ENCODE results near the gene HCFC2. TPM values are rescaled to one million over a fixed set of nuclear protein-coding genes. Genes with fewer than 3 reads are reported as not detected.
"Not testable (repeated sequence)": the region's sequence is repeated elsewhere in the genome, so short reads cannot be mapped to it uniquely, and the experiment has no call there.

Gene HCFC2
- total RNA-seq, 1 donor from 2014 or later, result 10.3 TPM

- no peak overlapping the region for H3K4me3 ChIP-seq (ENCODE audit: insufficient read depth, low read depth, low read length)
- no peaks in the 10 kb centered on the region for H3K36me3 Mint-ChIP-seq (ENCODE audit: low read depth, unreplicated experiment)
- H3K4me2 ChIP-seq (ENCODE audit: low read length), result no peak overlapping the region
- no peaks in the 10 kb centered on the region for H3K9me3 ChIP-seq (ENCODE audit: insufficient read depth, low read depth, low read length)
- H3K27ac Mint-ChIP-seq (ENCODE audit: unreplicated experiment), result no peak overlapping the region
- no peaks in the 10 kb centered on the region for H3K27me3 ChIP-seq (ENCODE audit: insufficient read depth, low read length)
- no peaks in the 10 kb centered on the region for H4K20me1 ChIP-seq (ENCODE audit: insufficient read depth, low read length)
- no peak for DNase-seq (ENCODE audit: low read depth)
- H3K4me1 Mint-ChIP-seq (ENCODE audit: low read depth, unreplicated experiment), result no peaks in the 10 kb centered on the region
- H3K9ac ChIP-seq (ENCODE audit: low read length), result no peak overlapping the region
- H3K36me3 ChIP-seq (ENCODE audit: insufficient read depth, low read length), result no peaks in the 10 kb centered on the region
- no peak overlapping the region for H2AFZ ChIP-seq (ENCODE audit: low read depth, low read length)
- peaks cover 3% of the 10 kb centered on the region for H3K27me3 Mint-ChIP-seq (ENCODE audit: low read depth, unreplicated experiment)
- H3K4me1 ChIP-seq (ENCODE audit: insufficient read depth, low read length), result no peaks in the 10 kb centered on the region
- H3K27ac ChIP-seq (ENCODE audit: low read depth, low read length), result no peak overlapping the region
- TF ChIP-seq, protein P1, sequence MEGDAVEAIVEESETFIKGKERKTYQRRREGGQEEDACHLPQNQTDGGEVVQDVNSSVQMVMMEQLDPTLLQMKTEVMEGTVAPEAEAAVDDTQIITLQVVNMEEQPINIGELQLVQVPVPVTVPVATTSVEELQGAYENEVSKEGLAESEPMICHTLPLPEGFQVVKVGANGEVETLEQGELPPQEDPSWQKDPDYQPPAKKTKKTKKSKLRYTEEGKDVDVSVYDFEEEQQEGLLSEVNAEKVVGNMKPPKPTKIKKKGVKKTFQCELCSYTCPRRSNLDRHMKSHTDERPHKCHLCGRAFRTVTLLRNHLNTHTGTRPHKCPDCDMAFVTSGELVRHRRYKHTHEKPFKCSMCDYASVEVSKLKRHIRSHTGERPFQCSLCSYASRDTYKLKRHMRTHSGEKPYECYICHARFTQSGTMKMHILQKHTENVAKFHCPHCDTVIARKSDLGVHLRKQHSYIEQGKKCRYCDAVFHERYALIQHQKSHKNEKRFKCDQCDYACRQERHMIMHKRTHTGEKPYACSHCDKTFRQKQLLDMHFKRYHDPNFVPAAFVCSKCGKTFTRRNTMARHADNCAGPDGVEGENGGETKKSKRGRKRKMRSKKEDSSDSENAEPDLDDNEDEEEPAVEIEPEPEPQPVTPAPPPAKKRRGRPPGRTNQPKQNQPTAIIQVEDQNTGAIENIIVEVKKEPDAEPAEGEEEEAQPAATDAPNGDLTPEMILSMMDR (IDR thresholded peaks at IDR 0.05; ENCODE audit: insufficient read depth, low read depth, low read length), result no peak
- TF ChIP-seq EZH2 (IDR thresholded peaks at IDR 0.05; ENCODE audit: insufficient read depth, low read length), result no peak
- no peak for FAIRE-seq
- no peaks in the 10 kb centered on the region for H3K79me2 ChIP-seq (ENCODE audit: insufficient read depth, low read length)
- H3K9me3 Mint-ChIP-seq (ENCODE audit: unreplicated experiment), result no peaks in the 10 kb centered on the region
- no peak overlapping the region for H3K4me3 Mint-ChIP-seq (ENCODE audit: unreplicated experiment)
Measured at GRCh38 chr12:104026841-104027599, 37.3 kb upstream of the HCFC2 start.

DNA sequence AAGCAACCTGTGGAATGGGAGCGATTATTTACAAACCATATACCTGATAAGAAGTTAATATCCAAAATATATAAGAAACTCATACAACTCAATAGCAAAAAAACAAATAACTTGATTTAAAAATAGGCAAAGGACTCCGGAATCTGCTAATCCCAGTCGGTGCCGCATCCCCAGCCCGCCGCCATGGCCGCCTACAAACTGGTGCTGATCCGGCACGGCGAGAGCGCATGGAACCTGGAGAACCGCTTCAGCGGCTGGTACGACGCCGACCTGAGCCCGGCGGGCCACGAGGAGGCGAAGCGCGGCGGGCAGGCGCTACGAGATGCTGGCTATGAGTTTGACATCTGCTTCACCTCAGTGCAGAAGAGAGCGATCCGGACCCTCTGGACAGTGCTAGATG, 33.7 kb upstream of the HCFC2 start:
- not testable (repeated sequence) for H3K9ac ChIP-seq (ENCODE audit: low read length); H3K27me3 Mint-ChIP-seq (ENCODE audit: low read depth, unreplicated experiment); H3K4me2 ChIP-seq (ENCODE audit: low read length); H3K36me3 ChIP-seq (ENCODE audit: insufficient read depth, low read length); H3K9me3 ChIP-seq (ENCODE audit: insufficient read depth, low read depth, low read length); DNase-seq (ENCODE audit: low read depth); H3K36me3 Mint-ChIP-seq (ENCODE audit: low read depth, unreplicated experiment); FAIRE-seq; H3K27ac Mint-ChIP-seq (ENCODE audit: unreplicated experiment); H3K4me3 Mint-ChIP-seq (ENCODE audit: unreplicated experiment); H3K4me3 ChIP-seq (ENCODE audit: insufficient read depth, low read depth, low read length); H2AFZ ChIP-seq (ENCODE audit: low read depth, low read length); H3K27me3 ChIP-seq (ENCODE audit: insufficient read depth, low read length); H3K79me2 ChIP-seq (ENCODE audit: insufficient read depth, low read length); H3K27ac ChIP-seq (ENCODE audit: low read depth, low read length); H4K20me1 ChIP-seq (ENCODE audit: insufficient read depth, low read length); H3K4me1 Mint-ChIP-seq (ENCODE audit: low read depth, unreplicated experiment); H3K4me1 ChIP-seq (ENCODE audit: insufficient read depth, low read length); H3K9me3 Mint-ChIP-seq (ENCODE audit: unreplicated experiment)

GRCh38 chr12:104036143-104036542, 28.2 kb upstream of the HCFC2 start:
- H3K9me3 ChIP-seq (ENCODE audit: insufficient read depth, low read depth, low read length); H3K9ac ChIP-seq (ENCODE audit: low read length); H3K4me3 ChIP-seq (ENCODE audit: insufficient read depth, low read depth, low read length); H3K27ac ChIP-seq (ENCODE audit: low read depth, low read length); H3K79me2 ChIP-seq (ENCODE audit: insufficient read depth, low read length); H3K4me1 ChIP-seq (ENCODE audit: insufficient read depth, low read length); H3K27me3 ChIP-seq (ENCODE audit: insufficient read depth, low read length); H3K27ac Mint-ChIP-seq (ENCODE audit: unreplicated experiment); H3K36me3 Mint-ChIP-seq (ENCODE audit: low read depth, unreplicated experiment); H2AFZ ChIP-seq (ENCODE audit: low read depth, low read length); H4K20me1 ChIP-seq (ENCODE audit: insufficient read depth, low read length); FAIRE-seq; H3K4me3 Mint-ChIP-seq (ENCODE audit: unreplicated experiment); H3K36me3 ChIP-seq (ENCODE audit: insufficient read depth, low read length); H3K9me3 Mint-ChIP-seq (ENCODE audit: unreplicated experiment); DNase-seq (ENCODE audit: low read depth); H3K4me1 Mint-ChIP-seq (ENCODE audit: low read depth, unreplicated experiment); H3K4me2 ChIP-seq (ENCODE audit: low read length): not testable (repeated sequence)
- peaks cover 13% of the 10 kb centered on the region for H3K27me3 Mint-ChIP-seq (ENCODE audit: low read depth, unreplicated experiment)

GRCh38 chr12:104039769-104040168, 24.6 kb upstream of the HCFC2 start:
- not testable (repeated sequence) for H4K20me1 ChIP-seq (ENCODE audit: insufficient read depth, low read length); H3K9ac ChIP-seq (ENCODE audit: low read length); H3K4me1 ChIP-seq (ENCODE audit: insufficient read depth, low read length); H3K4me3 ChIP-seq (ENCODE audit: insufficient read depth, low read depth, low read length); H3K9me3 Mint-ChIP-seq (ENCODE audit: unreplicated experiment); H3K4me3 Mint-ChIP-seq (ENCODE audit: unreplicated experiment); H3K27ac Mint-ChIP-seq (ENCODE audit: unreplicated experiment); H3K36me3 ChIP-seq (ENCODE audit: insufficient read depth, low read length); H3K79me2 ChIP-seq (ENCODE audit: insufficient read depth, low read length); H2AFZ ChIP-seq (ENCODE audit: low read depth, low read length); H3K36me3 Mint-ChIP-seq (ENCODE audit: low read depth, unreplicated experiment); FAIRE-seq; H3K9me3 ChIP-seq (ENCODE audit: insufficient read depth, low read depth, low read length); H3K4me1 Mint-ChIP-seq (ENCODE audit: low read depth, unreplicated experiment); H3K27ac ChIP-seq (ENCODE audit: low read depth, low read length); DNase-seq (ENCODE audit: low read depth); H3K4me2 ChIP-seq (ENCODE audit: low read length); H3K27me3 ChIP-seq (ENCODE audit: insufficient read depth, low read length)
- peaks cover 15% of the 10 kb centered on the region for H3K27me3 Mint-ChIP-seq (ENCODE audit: low read depth, unreplicated experiment)

Measured in astrocyte (in vitro differentiated cells and primary cell).